Measurements from ENCODE around the gene CLEC4D. TPM values are rescaled to one million over a fixed set of nuclear protein-coding genes. Genes with fewer than 3 reads are reported as not detected.

The CLEC4D gene
- total and polyA plus RNA-seq, 2 of the 8 experiments (the other 6 are each of a cell fraction or from before 2014, with no cell fraction given), result 0.14 TPM; not detected in 1

DNA sequence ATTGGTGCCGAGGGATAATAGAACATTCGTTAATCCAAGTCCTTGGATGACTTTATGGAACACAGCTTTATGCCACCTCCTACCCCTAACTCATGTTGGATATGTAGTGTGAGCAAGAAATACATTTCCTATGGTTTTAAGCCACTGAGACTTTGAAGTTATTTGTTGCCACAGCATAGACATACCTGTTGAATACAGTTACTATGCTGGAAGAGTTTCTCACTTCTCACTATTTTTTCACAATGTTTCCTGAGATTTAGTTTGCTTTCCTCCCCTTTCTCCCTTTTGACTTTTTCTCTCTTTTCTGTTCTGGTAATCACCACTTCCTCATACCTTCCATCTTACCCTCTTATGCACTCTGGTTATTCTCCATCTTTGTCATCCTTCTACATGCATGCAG is 34.9 kb downstream of the CLEC4D start:
- WGBS, 2 experiments (ENCODE audit: extremely low coverage in 1 of 2, insufficient coverage in 1 of 2, insufficient read length in 1 of 2, insufficient replicate concordance in 2 of 2, low coverage in 1 of 2, low lambda C conversion rate in 2 of 2, missing lambda C conversion rate in 1 of 2), result 88% methylated on average over 2 of the region's 2 CpGs; no CpG with 5 or more reads in 1 of the 2 experiments
- H3K4me3 ChIP-seq (ENCODE audit: extremely low read depth in 1 of 4, insufficient read depth in 2 of 4, low read depth in 3 of 4, low read length in 4 of 4), result no peak overlapping the region
- POLR2A ChIA-PET (ENCODE audit: partially characterized antibody), result no interaction called here
- TF ChIP-seq, protein P1, sequence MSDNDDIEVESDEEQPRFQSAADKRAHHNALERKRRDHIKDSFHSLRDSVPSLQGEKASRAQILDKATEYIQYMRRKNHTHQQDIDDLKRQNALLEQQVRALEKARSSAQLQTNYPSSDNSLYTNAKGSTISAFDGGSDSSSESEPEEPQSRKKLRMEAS (IDR thresholded peaks at IDR 0.05), result no peak
- TF ChIP-seq CTBP2 (IDR thresholded peaks at IDR 0.05; ENCODE audit: borderline replicate concordance, insufficient read depth, insufficient read length, low read length) (no peak), JUND (IDR thresholded peaks at IDR 0.05; ENCODE audit: low read length) (no peak), TAF7 (optimal IDR thresholded peaks at IDR 0.05; ENCODE audit: borderline replicate concordance, low read depth, low read length) (no peak), RFX5 (IDR thresholded peaks at IDR 0.05; ENCODE audit: borderline replicate concordance, low read depth, low read length) (no peak), SRF (IDR thresholded peaks at IDR 0.05; ENCODE audit: low read depth, low read length) (no peak), SP4 (IDR thresholded peaks at IDR 0.05; ENCODE audit: low read length) (no peak), NRF1 (IDR thresholded peaks at IDR 0.05; ENCODE audit: low read depth, low read length) (no peak), RXRA (IDR thresholded peaks at IDR 0.05; ENCODE audit: insufficient read depth, low read depth, low read length) (no peak), CBX5 (IDR thresholded peaks at IDR 0.05; ENCODE audit: low read depth, low read length) (no peak), GABPA (IDR thresholded peaks at IDR 0.05; ENCODE audit: borderline replicate concordance, insufficient read depth, low read length) (no peak)
- TF ChIP-seq, protein P2, sequence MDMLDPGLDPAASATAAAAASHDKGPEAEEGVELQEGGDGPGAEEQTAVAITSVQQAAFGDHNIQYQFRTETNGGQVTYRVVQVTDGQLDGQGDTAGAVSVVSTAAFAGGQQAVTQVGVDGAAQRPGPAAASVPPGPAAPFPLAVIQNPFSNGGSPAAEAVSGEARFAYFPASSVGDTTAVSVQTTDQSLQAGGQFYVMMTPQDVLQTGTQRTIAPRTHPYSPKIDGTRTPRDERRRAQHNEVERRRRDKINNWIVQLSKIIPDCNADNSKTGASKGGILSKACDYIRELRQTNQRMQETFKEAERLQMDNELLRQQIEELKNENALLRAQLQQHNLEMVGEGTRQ (IDR thresholded peaks at IDR 0.05; ENCODE audit: low read length), result no peak
- TF ChIP-seq, protein P3, sequence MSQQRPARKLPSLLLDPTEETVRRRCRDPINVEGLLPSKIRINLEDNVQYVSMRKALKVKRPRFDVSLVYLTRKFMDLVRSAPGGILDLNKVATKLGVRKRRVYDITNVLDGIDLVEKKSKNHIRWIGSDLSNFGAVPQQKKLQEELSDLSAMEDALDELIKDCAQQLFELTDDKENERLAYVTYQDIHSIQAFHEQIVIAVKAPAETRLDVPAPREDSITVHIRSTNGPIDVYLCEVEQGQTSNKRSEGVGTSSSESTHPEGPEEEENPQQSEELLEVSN (IDR thresholded peaks at IDR 0.05), result no peak

More for the DNA sequence above, 34.9 kb downstream of the CLEC4D start:
- no peak overlapping the region for H3K14ac ChIP-seq (ENCODE audit: insufficient read length)
- H4K91ac ChIP-seq (replicated peaks; ENCODE audit: insufficient read length, low read length), result no peak overlapping the region
- no peak overlapping the region for H3K4ac ChIP-seq (replicated peaks; ENCODE audit: insufficient read length, low read depth, low read length)
- H2BK12ac ChIP-seq (ENCODE audit: low read depth, low read length), result no peak overlapping the region
- no peak overlapping the region for H3K9ac ChIP-seq (replicated peaks in 1 of 4; ENCODE audit: extremely low read depth in 1 of 4, low read depth in 3 of 4, low read length in 3 of 4)
- no peaks in the 10 kb centered on the region for H3K79me1 ChIP-seq (ENCODE audit: low read depth, low read length)
- no peak overlapping the region for H3K56ac ChIP-seq (replicated peaks; ENCODE audit: insufficient read length, low read depth, low read length)
- H3K36me3 ChIP-seq (ENCODE audit: control insufficient read depth in 2 of 4, insufficient read depth in 4 of 4, low read length in 3 of 4), result no peaks in the 10 kb centered on the region
- H3K9me3 ChIP-seq (ENCODE audit: insufficient read depth in 2 of 2, low read depth in 1 of 2, low read length in 1 of 2), result no peaks in the 10 kb centered on the region
- DNase-seq (ENCODE audit: low read depth in 1 of 2, low spot score in 2 of 2) (no peak), FAIRE-seq (no peak)
- no peak overlapping the region for H4K8ac ChIP-seq (ENCODE audit: extremely low read depth, insufficient read depth, low read length)
- no peak overlapping the region for H2AK5ac ChIP-seq (ENCODE audit: low read depth, low read length)
- CTCF ChIA-PET (ENCODE audit: partially characterized antibody), result interaction anchor here (1.5 to 2.2 kb wide), 3 partner anchors 9 to 63 kb away, joined by 3 to 7 read pairs (median 4); no protein-coding TSS in a partner anchor
- H4K5ac ChIP-seq (ENCODE audit: insufficient read length, low read depth, low read length), result no peak overlapping the region
- H2BK120ac ChIP-seq (replicated peaks; ENCODE audit: low read depth, low read length), result no peak overlapping the region
- no peak overlapping the region for H2BK20ac ChIP-seq (ENCODE audit: low read length)
- no peak overlapping the region for H2AFZ ChIP-seq (ENCODE audit: low read length)
- H4K20me1 ChIP-seq (replicated peaks in 1 of 2; ENCODE audit: control insufficient read depth in 1 of 2, insufficient read depth in 2 of 2, low read length in 2 of 2), result no peaks in the 10 kb centered on the region
- H3K4me2 ChIP-seq (ENCODE audit: insufficient read depth in 1 of 2, low read depth in 2 of 2, low read length in 2 of 2), result no peak overlapping the region
- no peak overlapping the region for H3K23ac ChIP-seq (ENCODE audit: insufficient read length)
- no peaks in the 10 kb centered on the region for H3K23me2 ChIP-seq (ENCODE audit: low read depth, low read length)
- no peak overlapping the region for H3K27ac ChIP-seq (ENCODE audit: low read depth, low read length)
- no peak overlapping the region for H2BK5ac ChIP-seq (ENCODE audit: low read depth, low read length)
- no peaks in the 10 kb centered on the region for H3K4me1 ChIP-seq (replicated peaks in 1 of 4; ENCODE audit: control insufficient read depth in 3 of 4, insufficient read depth in 4 of 4, low read length in 3 of 4)
- no peaks in the 10 kb centered on the region for H3K27me3 ChIP-seq (replicated peaks in 1 of 4; ENCODE audit: control insufficient read depth in 3 of 4, extremely low read depth in 1 of 4, insufficient read depth in 3 of 4, low read length in 3 of 4)
- no peak overlapping the region for H2BK15ac ChIP-seq (ENCODE audit: low read length)
- H3K79me2 ChIP-seq (ENCODE audit: control insufficient read depth in 1 of 2, insufficient read depth in 2 of 2, low read length in 2 of 2), result no peaks in the 10 kb centered on the region
- H3K18ac ChIP-seq (ENCODE audit: extremely low read depth, low read length), result no peak overlapping the region

Measured in H1 (cell line).